NT2/D1 (cell line): ENCODE data around the gene ZFP36L1.

Experiments used
- DNase-seq: peaks from one replicate; pipeline ENCODE4 v3.0.0-alpha.2; 2011; ENCODE audit warnings: low read depth, low spot score
- H3K27me3 ChIP-seq: 2 replicates; pipeline ENCODE4 v1.6.0; 2011; ENCODE audit warnings: mild to moderate bottlenecking; ENCODE audit not compliant: insufficient read length, insufficient read depth
- H3K36me3 ChIP-seq: 2 replicates; pipeline ENCODE4 v1.6.1; 2011; ENCODE audit warnings: mild to moderate bottlenecking, low read length, mixed read lengths; ENCODE audit not compliant: insufficient read depth, insufficient read length
- H3K4me1 ChIP-seq: 2 replicates; pipeline ENCODE4 v1.5.1; 2011; ENCODE audit not compliant: insufficient read depth, insufficient read length
- H3K4me3 ChIP-seq: 2 replicates; pipeline ENCODE4 v1.5.1; 2011; ENCODE audit warnings: low read depth; ENCODE audit not compliant: insufficient read length
- H3K9ac ChIP-seq: 2 replicates; pipeline ENCODE4 v1.6.0; 2011; ENCODE audit warnings: low read depth; ENCODE audit not compliant: insufficient read length
- H3K9me3 ChIP-seq: 2 replicates; pipeline ENCODE4 v1.5.1; 2011; ENCODE audit warnings: mild to moderate bottlenecking, low read length; ENCODE audit not compliant: insufficient read depth
- SUZ12 ChIP-seq: IDR thresholded peaks from 2 replicates; pipeline ENCODE4 v1.6.1; 2011; ENCODE audit not compliant: insufficient read length, insufficient read depth; ENCODE audit errors: extremely low read depth
- YY1 ChIP-seq: IDR thresholded peaks from 2 replicates; pipeline ENCODE4 v1.6.1; 2011; ENCODE audit not compliant: insufficient read length, insufficient read depth
- ZNF274 ChIP-seq: IDR thresholded peaks from 2 replicates; pipeline ENCODE4 v1.6.1; 2011; ENCODE audit warnings: mild to moderate bottlenecking, low read depth, low read length

ZFP36L1 gene

DNA sequence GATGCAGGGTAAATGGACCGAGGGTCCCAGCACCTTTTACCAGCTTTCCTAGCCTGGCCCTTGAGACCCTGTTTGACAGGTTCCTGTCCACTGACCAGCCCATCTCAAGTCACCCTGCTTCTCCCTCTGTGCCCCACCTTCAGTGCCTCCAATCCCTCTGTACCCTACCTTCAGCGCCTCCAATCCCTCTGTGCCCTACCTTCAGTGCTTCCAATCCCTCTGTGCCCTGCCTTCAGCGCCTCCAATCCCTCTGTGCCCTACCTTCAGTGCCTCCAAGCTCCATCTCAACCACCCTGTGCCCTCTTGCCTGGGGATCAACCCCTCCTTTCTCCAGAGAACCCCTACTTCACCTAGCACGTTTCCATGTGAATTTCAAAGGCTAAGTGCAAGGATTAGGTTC is 54.3 kb downstream of the ZFP36L1 start:
- Histone ChIP-seq H3K4me1 (no peaks in the 10 kb centered on the region), H3K9me3 (peaks cover 9% of the 10 kb centered on the region; the same call in 1 of the 2 replicates), H3K4me3 (no peak overlapping the region), H3K36me3 (no peaks in the 10 kb centered on the region), H3K27me3 (no peaks in the 10 kb centered on the region), H3K9ac (no peak overlapping the region)
- DNase-seq: no peak
- TF ChIP-seq ZNF274 (no peak), SUZ12 (no peak), YY1 (no peak)
